ENCODE results near the gene HYI.

HYI gene

DNA sequence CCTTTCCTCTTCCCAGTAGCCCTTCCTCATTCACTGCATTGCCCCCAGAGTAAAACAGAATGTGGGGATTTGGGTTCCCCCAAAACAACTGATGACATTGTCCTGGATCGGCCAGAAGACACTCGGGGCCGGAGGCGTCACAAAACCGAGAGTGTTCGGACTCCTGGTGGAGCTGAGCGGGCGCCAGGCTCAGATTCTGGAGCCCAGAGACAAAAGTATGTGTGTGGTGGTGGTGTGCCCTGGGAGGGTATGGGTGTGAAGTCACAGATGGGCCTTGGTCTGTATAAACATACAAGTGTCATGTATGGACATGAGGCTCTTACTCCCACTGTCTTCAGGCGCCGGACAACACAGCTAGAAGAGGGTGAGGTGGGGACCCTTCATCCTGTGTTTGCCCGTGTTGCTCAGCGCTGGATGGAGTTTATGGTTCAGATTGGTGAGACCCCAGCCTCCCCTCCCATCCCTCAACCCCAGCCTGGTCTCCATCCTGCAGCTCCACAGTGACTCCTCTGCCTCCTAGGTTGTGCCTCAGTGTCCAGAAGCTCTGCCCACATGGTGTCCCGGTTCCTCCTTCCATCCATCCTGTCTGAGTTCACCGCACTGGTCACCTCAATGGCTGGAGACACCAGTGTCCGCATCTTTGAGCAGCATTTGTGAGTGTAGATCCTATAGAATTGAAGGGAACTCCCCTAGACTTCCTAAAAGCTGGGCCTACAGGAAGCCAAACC, 12.4 kb downstream of the HYI start:
- TF ChIP-seq, protein P1, sequence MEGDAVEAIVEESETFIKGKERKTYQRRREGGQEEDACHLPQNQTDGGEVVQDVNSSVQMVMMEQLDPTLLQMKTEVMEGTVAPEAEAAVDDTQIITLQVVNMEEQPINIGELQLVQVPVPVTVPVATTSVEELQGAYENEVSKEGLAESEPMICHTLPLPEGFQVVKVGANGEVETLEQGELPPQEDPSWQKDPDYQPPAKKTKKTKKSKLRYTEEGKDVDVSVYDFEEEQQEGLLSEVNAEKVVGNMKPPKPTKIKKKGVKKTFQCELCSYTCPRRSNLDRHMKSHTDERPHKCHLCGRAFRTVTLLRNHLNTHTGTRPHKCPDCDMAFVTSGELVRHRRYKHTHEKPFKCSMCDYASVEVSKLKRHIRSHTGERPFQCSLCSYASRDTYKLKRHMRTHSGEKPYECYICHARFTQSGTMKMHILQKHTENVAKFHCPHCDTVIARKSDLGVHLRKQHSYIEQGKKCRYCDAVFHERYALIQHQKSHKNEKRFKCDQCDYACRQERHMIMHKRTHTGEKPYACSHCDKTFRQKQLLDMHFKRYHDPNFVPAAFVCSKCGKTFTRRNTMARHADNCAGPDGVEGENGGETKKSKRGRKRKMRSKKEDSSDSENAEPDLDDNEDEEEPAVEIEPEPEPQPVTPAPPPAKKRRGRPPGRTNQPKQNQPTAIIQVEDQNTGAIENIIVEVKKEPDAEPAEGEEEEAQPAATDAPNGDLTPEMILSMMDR (conservative IDR thresholded peaks at IDR 0.05), result no peak
- no peak overlapping the region for H3K27ac ChIP-seq

DNA sequence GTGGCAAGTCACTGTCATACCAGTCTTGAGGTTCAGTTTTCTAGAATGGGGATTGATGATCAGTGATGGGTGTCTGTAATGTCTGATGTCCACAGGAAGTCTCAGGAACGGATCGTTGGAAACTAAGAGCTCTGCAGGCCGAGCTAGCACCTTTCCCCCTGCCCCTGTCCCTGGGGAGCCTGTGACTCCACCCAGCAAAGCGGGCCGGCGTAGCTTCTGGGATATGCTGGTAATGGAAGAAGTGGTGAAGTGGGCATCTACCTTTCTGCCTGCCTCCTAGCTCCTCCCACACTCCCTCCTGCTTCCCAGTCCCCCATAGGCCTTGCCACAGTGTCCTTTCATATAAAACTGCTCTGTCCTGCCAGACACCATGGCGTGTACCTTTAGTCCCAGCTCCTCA, 13.4 kb downstream of the HYI start:
- no peak overlapping the region for H3K27ac ChIP-seq
- TF ChIP-seq, protein P1 (conservative IDR thresholded peaks at IDR 0.05), result no peak

DNA sequence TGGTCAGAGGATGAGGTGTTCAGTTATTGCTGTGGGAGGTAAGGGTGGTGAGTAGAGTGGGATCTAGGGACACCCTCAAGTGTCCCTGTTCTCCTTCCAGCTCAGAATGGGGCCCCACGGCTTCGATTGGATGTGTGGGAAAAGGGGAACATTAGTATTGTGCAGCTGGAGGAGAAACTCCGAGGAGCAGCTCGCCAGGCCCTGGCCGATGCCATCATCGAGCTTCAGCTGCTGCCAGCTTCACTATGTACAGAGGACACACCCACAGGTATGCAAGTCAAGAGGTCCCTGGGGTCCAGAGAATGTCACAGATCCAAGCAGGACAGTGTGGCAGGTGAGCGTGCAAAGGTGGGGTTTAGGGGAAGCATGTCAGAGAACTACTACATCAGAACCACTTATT, 13.9 kb downstream of the HYI start:
- no peak overlapping the region for H3K27ac ChIP-seq
- TF ChIP-seq, protein P1 (conservative IDR thresholded peaks at IDR 0.05), result no peak

DNA sequence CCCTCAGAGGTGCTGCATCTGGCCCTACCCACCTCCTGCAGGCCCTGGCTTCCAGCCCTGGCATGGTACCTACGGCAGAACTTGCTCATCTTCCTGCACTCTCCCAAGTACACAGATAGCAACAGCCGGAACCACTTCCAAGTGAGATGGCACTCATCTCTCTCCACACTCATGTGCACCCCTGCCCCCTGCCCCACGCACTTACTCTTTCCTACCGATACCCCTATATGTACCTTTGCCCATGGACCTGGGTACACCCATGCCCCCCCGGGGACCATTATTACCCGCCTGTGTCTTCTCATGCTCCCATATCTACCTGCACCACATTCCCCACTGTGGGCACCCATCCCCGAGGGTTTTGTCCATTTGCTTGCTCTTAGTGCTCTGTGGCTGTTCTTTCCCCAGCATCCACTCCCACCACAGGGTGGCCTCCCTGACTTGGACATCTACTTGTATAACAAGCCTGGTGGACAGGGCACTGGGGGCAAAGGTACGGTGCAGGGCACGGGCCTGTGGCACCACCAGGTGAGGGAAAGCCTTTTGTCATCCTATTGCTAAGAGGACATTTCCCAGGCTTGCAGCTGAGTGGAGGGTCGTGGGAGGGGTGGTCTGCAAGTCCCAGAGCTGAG, 14.7 kb downstream of the HYI start:
- H3K27ac ChIP-seq, result no peak overlapping the region
- TF ChIP-seq, protein P1 (conservative IDR thresholded peaks at IDR 0.05), result no peak

DNA sequence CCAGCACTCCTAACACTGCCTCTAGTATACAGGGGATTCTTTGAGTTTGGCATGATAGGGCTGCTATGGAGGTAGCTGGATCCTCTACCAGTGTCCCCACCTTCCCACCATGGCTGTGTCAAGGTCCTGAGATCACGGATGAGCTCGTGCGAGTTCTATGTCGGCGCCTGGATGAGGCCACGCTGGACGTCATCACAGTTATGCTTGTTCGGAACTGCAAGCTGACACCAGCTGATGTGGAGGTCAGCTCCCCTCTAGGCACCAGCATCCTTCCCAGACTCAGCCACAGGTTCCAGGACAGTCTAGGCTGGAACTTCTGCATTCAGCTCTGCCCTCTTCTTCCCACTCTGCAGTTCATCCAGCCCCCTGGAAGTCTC, 15.2 kb downstream of the HYI start:
- no peak overlapping the region for H3K27ac ChIP-seq
- TF ChIP-seq, protein P1 (conservative IDR thresholded peaks at IDR 0.05), result no peak

DNA sequence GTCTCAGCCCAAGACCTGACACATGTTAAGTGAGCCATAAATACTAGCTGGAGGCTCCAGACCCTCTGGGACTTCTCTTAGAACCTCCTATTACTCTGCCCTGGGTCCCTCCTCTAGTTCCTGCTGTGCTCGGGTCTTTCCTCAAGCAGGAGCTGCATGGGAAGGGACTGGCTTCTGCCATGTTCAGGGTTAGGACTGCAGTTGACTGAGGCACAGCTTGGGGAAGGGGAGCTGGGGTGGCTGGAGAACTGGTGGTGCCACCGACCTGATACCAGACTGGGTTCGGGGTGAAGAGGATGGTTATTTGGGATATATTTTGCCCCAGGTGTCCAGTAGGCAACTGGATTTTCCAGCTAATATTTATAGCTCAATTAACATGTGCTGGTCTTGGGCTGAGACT, 15.7 kb downstream of the HYI start:
- no peak overlapping the region for H3K27ac ChIP-seq
- TF ChIP-seq, protein P1 (conservative IDR thresholded peaks at IDR 0.05), result no peak

DNA sequence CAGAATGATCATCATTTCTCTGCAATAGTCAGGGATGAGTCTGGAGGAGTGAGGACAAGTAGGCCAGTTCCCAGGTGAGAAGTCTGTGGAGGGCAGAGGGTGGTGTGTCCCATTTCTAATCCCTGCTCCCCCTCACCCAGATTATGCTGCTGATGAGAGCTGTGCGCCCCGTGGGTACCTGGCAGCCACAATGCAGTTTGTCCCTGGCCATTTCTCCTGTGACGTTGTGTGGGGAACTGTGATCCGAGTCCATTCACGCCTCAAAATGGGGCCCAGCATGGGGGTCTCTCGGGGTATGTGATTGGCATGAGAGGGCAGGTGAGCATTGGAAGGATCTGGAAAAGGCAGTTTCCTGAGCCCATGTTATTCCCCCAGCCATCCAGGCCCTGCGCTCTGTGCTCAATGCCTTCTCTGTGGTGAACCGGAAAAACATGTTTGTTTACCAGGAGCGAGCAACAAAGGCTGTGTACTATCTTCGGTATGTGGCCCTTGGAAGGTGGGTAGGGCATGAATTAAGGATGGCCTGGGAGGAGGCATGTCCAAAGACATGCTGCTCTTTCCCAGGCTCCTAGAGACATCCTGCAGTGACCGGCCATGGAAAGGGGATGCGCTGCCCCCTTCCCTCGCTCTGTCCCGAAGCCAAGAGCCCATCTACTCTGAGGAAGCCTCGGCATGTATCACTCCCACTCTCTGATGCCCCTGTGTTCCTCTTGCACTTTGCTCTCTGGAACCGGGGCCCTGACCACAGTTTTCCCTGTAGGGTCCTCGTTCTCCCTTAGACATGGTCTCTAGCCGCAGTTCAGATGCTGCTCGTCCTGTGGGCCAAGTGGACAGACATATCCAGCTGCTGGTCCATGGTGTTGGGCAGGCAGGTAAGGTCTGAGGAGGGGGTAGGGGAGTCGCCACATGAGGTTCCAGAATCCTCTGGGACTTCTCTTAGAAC, 16.4 kb downstream of the HYI start:
- no peak overlapping the region for H3K27ac ChIP-seq
- TF ChIP-seq, protein P1 (conservative IDR thresholded peaks at IDR 0.05), result no peak

Data from VCaP (cell line).